Ramos (cell line): ENCODE results near the gene DCDC1.

ENCODE experiments used
- in situ Hi-C: fragments of 300-500 bp; cut with MboI; formaldehyde crosslinking; loops from one replicate; pipeline ENCODE4 v1.14.3; 2022; ENCODE audit warnings: low sequenced_read_pairs; ENCODE audit not compliant: unreplicated experiment

Gene DCDC1

GRCh38 chr11:30816959-30817880, 552.3 kb downstream of the DCDC1 start:
- in situ Hi-C loops, result no loop called here

GRCh38 chr11:30815619-30816018, 553.9 kb downstream of the DCDC1 start:
- in situ Hi-C loops, result no loop called here

- in situ Hi-C loops, result no loop called here
These were observed 554.8 kb downstream of the DCDC1 start for GRCh38 chr11:30814737-30815136.
